Measurements from ENCODE around the gene C10orf143. TPM values are rescaled to one million over a fixed set of nuclear protein-coding genes. Genes with fewer than 3 reads are reported as not detected.

The C10orf143 gene
- 1.7 TPM for polyA plus RNA-seq (2013, experiment 1 of 2)
- polyA plus RNA-seq (2013, experiment 2 of 2), result 2.6 TPM

DNA sequence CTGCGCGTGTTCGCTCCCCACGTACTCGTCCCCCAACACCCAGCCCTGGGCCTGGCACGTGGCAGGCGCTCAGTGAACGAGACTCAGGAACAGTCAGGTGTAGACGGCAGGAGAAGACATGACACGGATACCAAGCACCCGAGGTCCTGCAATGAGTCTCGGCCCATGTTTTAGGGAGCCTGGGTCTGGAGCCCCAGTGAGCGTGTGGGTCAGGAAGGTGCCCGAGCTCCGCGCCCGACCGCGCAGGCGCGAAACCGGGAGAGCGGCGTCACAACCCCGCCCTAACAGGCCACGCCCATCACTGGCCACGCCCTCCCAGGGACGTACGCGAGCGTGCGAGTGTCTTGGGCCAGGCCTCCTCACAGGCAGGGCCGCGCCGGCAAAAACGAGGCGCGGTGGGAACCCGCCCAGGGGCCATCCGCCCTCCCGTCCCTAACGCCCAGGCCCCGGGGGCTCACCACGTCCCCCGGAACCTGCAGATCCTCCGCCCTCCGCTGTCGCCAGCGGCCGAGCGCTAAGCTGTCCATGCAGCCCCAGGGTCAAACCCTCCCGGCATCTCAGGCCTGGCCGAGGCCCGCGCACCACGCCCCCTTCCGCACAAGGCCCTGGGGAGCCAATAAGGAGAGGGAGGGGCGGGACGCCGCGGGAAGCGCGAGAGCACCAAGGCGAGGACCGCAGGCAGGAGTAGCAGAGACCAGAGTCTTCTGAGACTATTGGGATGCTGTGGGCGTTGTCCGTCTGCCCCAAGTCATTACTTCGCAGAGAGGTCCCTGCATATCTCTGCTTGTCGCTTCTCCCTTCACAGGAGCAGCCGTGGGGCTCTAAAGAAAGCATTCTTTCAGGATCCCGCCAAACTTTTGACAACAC lies at the start of gene C10orf143:
Gene C10orf143 (minus strand): TSS at position 585 of the 867 bp plus-strand sequence. CDS start 58 bp downstream, at position 527.
- no peaks in the 10 kb centered on the region for H3K9me3 ChIP-seq (ENCODE audit: control insufficient read depth, low read length)
- WGBS, 2 experiments (ENCODE audit: insufficient coverage in 2 of 2), result 0% methylated on average over 42 to 63 of the region's 71 CpGs
- no peaks in the 10 kb centered on the region for H3K4me1 ChIP-seq (ENCODE audit: control insufficient read depth, insufficient read depth, low read length, poor library complexity, severe bottlenecking)
- H3K27ac ChIP-seq (ENCODE audit: low read depth, low read length, severe bottlenecking), result peak within 1 kb of the TSS; percentile 95
- H3K4me3 ChIP-seq (ENCODE audit: extremely low read depth, insufficient read depth, low read length, poor library complexity, severe bottlenecking), result peak within 1 kb of the TSS; percentile 80
- H3K36me3 ChIP-seq (ENCODE audit: control insufficient read depth, insufficient read depth, low read length), result no peaks in the 10 kb centered on the region

- Histone ChIP-seq H3K4me3 (ENCODE audit: extremely low read depth, insufficient read depth, low read length, poor library complexity, severe bottlenecking) (no peak overlapping the region), H3K36me3 (ENCODE audit: control insufficient read depth, insufficient read depth, low read length) (peaks cover 78% of the 10 kb centered on the region), H3K4me1 (ENCODE audit: control insufficient read depth, insufficient read depth, low read length, poor library complexity, severe bottlenecking) (no peaks in the 10 kb centered on the region), H3K27ac (ENCODE audit: low read depth, low read length, severe bottlenecking) (no peak overlapping the region), H3K9me3 (ENCODE audit: control insufficient read depth, low read length) (no peaks in the 10 kb centered on the region)
- no CpG with 5 or more reads among the region's 2 CpGs for WGBS, 2 experiments (ENCODE audit: insufficient coverage in 2 of 2)
Observed at GRCh38 chr10:130159192-130159794, 48.7 kb upstream of the C10orf143 start.

DNA sequence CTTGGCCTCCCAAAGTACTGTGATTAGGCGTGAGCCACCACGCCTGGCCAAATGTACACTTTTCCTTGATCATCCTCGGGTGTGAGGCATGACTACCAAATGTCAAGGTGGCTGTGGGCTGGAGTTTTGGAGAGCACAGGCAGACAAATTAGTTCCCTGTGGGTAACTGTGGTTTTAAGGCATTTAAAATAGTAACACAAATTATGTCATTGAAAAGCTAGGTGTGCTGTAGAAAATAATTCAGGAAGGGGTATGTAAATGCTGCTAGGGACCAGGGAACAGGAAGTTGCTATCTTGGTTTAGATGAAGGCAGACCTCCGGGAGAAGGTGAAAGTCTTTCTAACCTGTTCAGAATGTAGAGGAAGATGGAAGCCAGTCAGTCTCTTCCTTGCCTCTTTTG lies 35.4 kb upstream of the C10orf143 start:
- peaks cover 82% of the 10 kb centered on the region for H3K36me3 ChIP-seq (ENCODE audit: control insufficient read depth, insufficient read depth, low read length)
- no peak overlapping the region for H3K4me3 ChIP-seq (ENCODE audit: extremely low read depth, insufficient read depth, low read length, poor library complexity, severe bottlenecking)
- no peak overlapping the region for H3K27ac ChIP-seq (ENCODE audit: low read depth, low read length, severe bottlenecking)
- peaks cover 7% of the 10 kb centered on the region for H3K4me1 ChIP-seq (ENCODE audit: control insufficient read depth, insufficient read depth, low read length, poor library complexity, severe bottlenecking)
- 83 to 91% methylated on average over 3 to 4 of the region's 4 CpGs for WGBS, 2 experiments (ENCODE audit: insufficient coverage in 2 of 2)
- no peaks in the 10 kb centered on the region for H3K9me3 ChIP-seq (ENCODE audit: control insufficient read depth, low read length)

DNA sequence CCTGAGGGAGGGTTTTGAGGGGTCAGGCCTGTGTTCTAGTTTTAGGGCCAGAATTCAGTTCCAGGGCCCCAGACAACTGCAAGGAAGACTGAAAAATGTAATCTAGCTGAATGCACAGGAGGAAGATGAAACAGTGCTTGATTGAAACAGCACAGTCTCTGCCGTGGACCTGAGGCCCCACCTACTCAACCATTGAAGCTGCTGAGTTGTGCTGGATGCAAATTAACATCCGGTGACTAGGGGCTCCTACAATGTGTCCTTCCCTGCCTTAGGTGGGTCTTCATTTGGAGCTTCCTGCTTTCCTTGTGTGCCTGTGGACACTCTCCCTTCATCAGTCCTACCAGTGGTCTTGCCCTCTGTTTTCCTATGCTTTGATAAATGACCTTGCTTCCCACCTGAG lies 31.2 kb upstream of the C10orf143 start:
- Histone ChIP-seq H3K4me1 (ENCODE audit: control insufficient read depth, insufficient read depth, low read length, poor library complexity, severe bottlenecking) (peaks cover 21% of the 10 kb centered on the region), H3K9me3 (ENCODE audit: control insufficient read depth, low read length) (no peaks in the 10 kb centered on the region), H3K4me3 (ENCODE audit: extremely low read depth, insufficient read depth, low read length, poor library complexity, severe bottlenecking) (no peak overlapping the region), H3K36me3 (ENCODE audit: control insufficient read depth, insufficient read depth, low read length) (peaks cover 72% of the 10 kb centered on the region), H3K27ac (ENCODE audit: low read depth, low read length, severe bottlenecking) (peak overlapping the region; percentile 23)
- 50 to 73% methylated on average over 2 of the region's 2 CpGs for WGBS, 2 experiments (ENCODE audit: insufficient coverage in 2 of 2)

DNA sequence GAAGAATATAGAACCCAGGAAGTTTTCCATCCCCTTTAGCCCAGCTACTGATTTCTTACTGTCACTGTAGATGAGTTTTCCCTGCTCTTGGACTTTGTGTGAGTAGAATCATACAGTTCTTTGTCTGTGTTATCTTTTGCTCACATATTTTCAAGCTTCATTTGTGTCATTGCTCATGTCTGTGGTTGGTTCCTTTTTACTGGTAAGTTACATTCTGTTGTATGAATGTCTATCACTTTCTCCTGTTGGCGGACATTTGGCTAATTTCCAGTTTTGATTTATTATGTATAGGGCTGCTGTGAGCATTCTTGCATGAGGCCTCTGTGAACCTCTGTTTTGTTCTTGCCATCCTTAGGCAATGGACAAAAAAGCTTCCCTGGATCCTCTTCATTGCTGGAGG lies 30.8 kb upstream of the C10orf143 start:
- no peak overlapping the region for H3K4me3 ChIP-seq (ENCODE audit: extremely low read depth, insufficient read depth, low read length, poor library complexity, severe bottlenecking)
- peaks cover 21% of the 10 kb centered on the region for H3K4me1 ChIP-seq (ENCODE audit: control insufficient read depth, insufficient read depth, low read length, poor library complexity, severe bottlenecking)
- H3K9me3 ChIP-seq (ENCODE audit: control insufficient read depth, low read length), result no peaks in the 10 kb centered on the region
- H3K36me3 ChIP-seq (ENCODE audit: control insufficient read depth, insufficient read depth, low read length), result peaks cover 69% of the 10 kb centered on the region
- peak overlapping the region; percentile 23 for H3K27ac ChIP-seq (ENCODE audit: low read depth, low read length, severe bottlenecking)
- no CpG with 5 or more reads among the region's 1 CpG for WGBS, 2 experiments (ENCODE audit: insufficient coverage in 2 of 2)

- H3K4me3 ChIP-seq (ENCODE audit: extremely low read depth, insufficient read depth, low read length, poor library complexity, severe bottlenecking), result no peak overlapping the region
- no peaks in the 10 kb centered on the region for H3K9me3 ChIP-seq (ENCODE audit: control insufficient read depth, low read length)
- H3K27ac ChIP-seq (ENCODE audit: low read depth, low read length, severe bottlenecking), result no peak overlapping the region
- WGBS, 2 experiments (ENCODE audit: insufficient coverage in 2 of 2), result 92% methylated on average over 2 to 4 of the region's 4 CpGs
- H3K4me1 ChIP-seq (ENCODE audit: control insufficient read depth, insufficient read depth, low read length, poor library complexity, severe bottlenecking), result peaks cover 21% of the 10 kb centered on the region
- H3K36me3 ChIP-seq (ENCODE audit: control insufficient read depth, insufficient read depth, low read length), result peaks cover 64% of the 10 kb centered on the region
Observed at GRCh38 chr10:130141038-130141437, 30.4 kb upstream of the C10orf143 start.

GRCh38 chr10:130140425-130140824 lies 29.8 kb upstream of the C10orf143 start:
- no CpG with 5 or more reads among the region's 1 CpG for WGBS, 2 experiments (ENCODE audit: insufficient coverage in 2 of 2)
- Histone ChIP-seq H3K9me3 (ENCODE audit: control insufficient read depth, low read length) (no peaks in the 10 kb centered on the region), H3K4me1 (ENCODE audit: control insufficient read depth, insufficient read depth, low read length, poor library complexity, severe bottlenecking) (peaks cover 24% of the 10 kb centered on the region), H3K36me3 (ENCODE audit: control insufficient read depth, insufficient read depth, low read length) (peaks cover 60% of the 10 kb centered on the region), H3K4me3 (ENCODE audit: extremely low read depth, insufficient read depth, low read length, poor library complexity, severe bottlenecking) (no peak overlapping the region), H3K27ac (ENCODE audit: low read depth, low read length, severe bottlenecking) (no peak overlapping the region)

- Histone ChIP-seq H3K4me1 (ENCODE audit: control insufficient read depth, insufficient read depth, low read length, poor library complexity, severe bottlenecking) (peaks cover 24% of the 10 kb centered on the region), H3K36me3 (ENCODE audit: control insufficient read depth, insufficient read depth, low read length) (peaks cover 44% of the 10 kb centered on the region), H3K27ac (ENCODE audit: low read depth, low read length, severe bottlenecking) (peak overlapping the region; percentile 41), H3K4me3 (ENCODE audit: extremely low read depth, insufficient read depth, low read length, poor library complexity, severe bottlenecking) (no peak overlapping the region), H3K9me3 (ENCODE audit: control insufficient read depth, low read length) (no peaks in the 10 kb centered on the region)
- 76 to 83% methylated on average over 2 of the region's 3 CpGs for WGBS, 2 experiments (ENCODE audit: insufficient coverage in 2 of 2)
Observed at GRCh38 chr10:130138479-130138866, 27.8 kb upstream of the C10orf143 start.

GRCh38 chr10:130137659-130138478 lies 27.2 kb upstream of the C10orf143 start:
- H3K9me3 ChIP-seq (ENCODE audit: control insufficient read depth, low read length), result no peaks in the 10 kb centered on the region
- H3K27ac ChIP-seq (ENCODE audit: low read depth, low read length, severe bottlenecking), result peak overlapping the region; percentile 75
- WGBS, 2 experiments (ENCODE audit: insufficient coverage in 2 of 2), result 90 to 91% methylated on average over 26 to 28 of the region's 28 CpGs

GRCh38 chr10:130137090-130137448 lies 26.4 kb upstream of the C10orf143 start:
- peak overlapping the region; percentile 78 for H3K4me3 ChIP-seq (ENCODE audit: extremely low read depth, insufficient read depth, low read length, poor library complexity, severe bottlenecking)
- H3K4me1 ChIP-seq (ENCODE audit: control insufficient read depth, insufficient read depth, low read length, poor library complexity, severe bottlenecking), result peaks cover 24% of the 10 kb centered on the region
- H3K36me3 ChIP-seq (ENCODE audit: control insufficient read depth, insufficient read depth, low read length), result peaks cover 31% of the 10 kb centered on the region
- no peaks in the 10 kb centered on the region for H3K9me3 ChIP-seq (ENCODE audit: control insufficient read depth, low read length)
- 1 to 5% methylated on average over 7 to 10 of the region's 10 CpGs for WGBS, 2 experiments (ENCODE audit: insufficient coverage in 2 of 2)
- peak overlapping the region; percentile 75 for H3K27ac ChIP-seq (ENCODE audit: low read depth, low read length, severe bottlenecking)

More at GRCh38 chr10:130137659-130138478, 27.2 kb upstream of the C10orf143 start:
- peaks cover 39% of the 10 kb centered on the region for H3K36me3 ChIP-seq (ENCODE audit: control insufficient read depth, insufficient read depth, low read length)
- peak overlapping the region; percentile 78 for H3K4me3 ChIP-seq (ENCODE audit: extremely low read depth, insufficient read depth, low read length, poor library complexity, severe bottlenecking)
- peaks cover 24% of the 10 kb centered on the region for H3K4me1 ChIP-seq (ENCODE audit: control insufficient read depth, insufficient read depth, low read length, poor library complexity, severe bottlenecking)

All from mesodermal cell (in vitro differentiated cells).